Sigmoid colon (tissue), 7 donors: ENCODE results near the gene CSNK1E. TPM values are rescaled to one million over a fixed set of nuclear protein-coding genes. Genes with fewer than 3 reads are reported as not detected.

Experiments
- DNase-seq: peaks from one replicate; pipeline ENCODE4 v3.0.0-alpha.2; 2019
- H3K27ac ChIP-seq, 4 donors: fragments of 200-600 bp; sonication (generic); one replicate each; pipeline ENCODE4 v1.5.1; 2016 to 2019; ENCODE audit warnings: mild to moderate bottlenecking in 1 of 4
- H3K27me3 ChIP-seq, 3 donors: fragments of 200-600 bp; sonication (generic); one replicate each; pipeline ENCODE4 v1.5.1; 2019; ENCODE audit warnings: mild to moderate bottlenecking in 1 of 3
- H3K36me3 ChIP-seq, 4 donors: fragments of 200-600 bp; sonication (generic); one replicate each; pipeline ENCODE4 v1.5.1; 2016 to 2019
- H3K4me1 ChIP-seq, 4 donors: fragments of 200-600 bp; sonication (generic); one replicate each; pipeline ENCODE4 v1.5.1; 2017 to 2019
- H3K4me3 ChIP-seq, 4 donors: fragments of 200-600 bp; sonication (generic); one replicate each; pipeline ENCODE4 v1.5.1; 2017 to 2019; ENCODE audit warnings: mild to moderate bottlenecking in 2 of 4, moderate library complexity in 1 of 4
- H3K9me3 ChIP-seq, 4 donors: fragments of 200-600 bp in 3 of 4; sonication (generic) in 3 of 4; one replicate each; pipeline versions ENCODE4 v1.5.1 to v1.6.1; 2013 to 2019
- EP300 ChIP-seq, 4 donors: sonication (generic); formaldehyde crosslinking; IDR thresholded peaks; one replicate each; pipeline ENCODE4 v1.6.1; 2017; ENCODE audit warnings: antibody characterized with exemption in 4 of 4
- POLR2A ChIP-seq, 2 donors: fragments of 450-650 bp; IDR thresholded peaks; one replicate each; pipeline ENCODE4 v1.6.1; 2016; ENCODE audit warnings: antibody characterized with exemption in 2 of 2, mild to moderate bottlenecking in 2 of 2, moderate library complexity in 2 of 2
- POLR2AphosphoS5 ChIP-seq, 4 donors: sonication (generic); formaldehyde crosslinking; IDR thresholded peaks; one replicate each; pipeline ENCODE4 v1.6.1; 2017; ENCODE audit warnings: antibody characterized with exemption in 4 of 4
- WGBS, 2 donors: extraction: QIAGEN DNeasy Blood & Tissue Kit; methylation state at CpG; one replicate each; pipeline ENCODE4 v1.1.7; 2013; 5-methylcytosine and 5-hydroxymethylcytosine counted together
- intact Hi-C: fragments of 100-400 bp; cut with DNase I; formaldehyde crosslinking; loops from one replicate; pipeline ENCODE4 v1.15.1; 2023
- polyA plus RNA-seq, 3 donors: library from polyadenylated mRNA; stranded (reverse); fragments of 200-250 nt; gene quantifications; one replicate each; pipeline ENCODE4 v1.2.3, GENCODE V29; 2013
- total RNA-seq, 4 donors: library from RNA; depleted of rRNA; stranded (reverse); fragments of >200 nt; gene quantifications; one replicate each; pipeline ENCODE4 v1.1.0, GENCODE V29; 2016
- TF ChIP-seq, protein P1 (sequence below), 4 experiments: fragments of 450-650 bp in 3 of 4; fragments of 200-600 bp in 1 of 4; IDR thresholded peaks; one replicate each; pipeline ENCODE4 v1.5.1; 2016 to 2019; ENCODE audit warnings: antibody characterized with exemption in 4 of 4, mild to moderate bottlenecking in 3 of 4, moderate library complexity in 2 of 4
- donor health status: healthy with polysubstance abuse.
- donor health status: Bipolar disorder and iron deficiency.
- donor health status: healthy.

The CSNK1E gene
- total and polyA plus RNA-seq, 7 donors, result 33.6 to 116 (median 63.7) TPM

GRCh38 chr22:38257181-38257580 is 60.1 kb downstream of the CSNK1E start:
- Histone ChIP-seq H3K27ac (peak overlapping the region; percentile 83 to 93 (median 90)), H3K9me3 (no peaks in the 10 kb centered on the region), H3K4me3 (peak overlapping the region in 3 of 4 donors; percentile 23 to 36 (median 35)), H3K4me1 (peaks cover 0 to 63% (median 53%) of the 10 kb centered on the region in 4 donors), H3K27me3 (no peaks in the 10 kb centered on the region), H3K36me3 (no peaks in the 10 kb centered on the region)
- intact Hi-C loops, result loop anchor here (5.0 kb wide), 1 partner anchor 40 kb away; no protein-coding TSS in a partner anchor
- 27 to 56% methylated on average over 14 of the region's 14 CpGs for WGBS, 2 donors
- peak; percentile 78 for DNase-seq
- TF ChIP-seq EP300 (IDR thresholded peaks at IDR 0.05) (peak in 2 of 4 donors; percentile 19 to 66), POLR2AphosphoS5 (IDR thresholded peaks at IDR 0.05) (peak; percentile 14 to 56 (median 46)), POLR2A (IDR thresholded peaks at IDR 0.05) (no peak)
- TF ChIP-seq, protein P1, sequence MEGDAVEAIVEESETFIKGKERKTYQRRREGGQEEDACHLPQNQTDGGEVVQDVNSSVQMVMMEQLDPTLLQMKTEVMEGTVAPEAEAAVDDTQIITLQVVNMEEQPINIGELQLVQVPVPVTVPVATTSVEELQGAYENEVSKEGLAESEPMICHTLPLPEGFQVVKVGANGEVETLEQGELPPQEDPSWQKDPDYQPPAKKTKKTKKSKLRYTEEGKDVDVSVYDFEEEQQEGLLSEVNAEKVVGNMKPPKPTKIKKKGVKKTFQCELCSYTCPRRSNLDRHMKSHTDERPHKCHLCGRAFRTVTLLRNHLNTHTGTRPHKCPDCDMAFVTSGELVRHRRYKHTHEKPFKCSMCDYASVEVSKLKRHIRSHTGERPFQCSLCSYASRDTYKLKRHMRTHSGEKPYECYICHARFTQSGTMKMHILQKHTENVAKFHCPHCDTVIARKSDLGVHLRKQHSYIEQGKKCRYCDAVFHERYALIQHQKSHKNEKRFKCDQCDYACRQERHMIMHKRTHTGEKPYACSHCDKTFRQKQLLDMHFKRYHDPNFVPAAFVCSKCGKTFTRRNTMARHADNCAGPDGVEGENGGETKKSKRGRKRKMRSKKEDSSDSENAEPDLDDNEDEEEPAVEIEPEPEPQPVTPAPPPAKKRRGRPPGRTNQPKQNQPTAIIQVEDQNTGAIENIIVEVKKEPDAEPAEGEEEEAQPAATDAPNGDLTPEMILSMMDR (IDR thresholded peaks at IDR 0.05), result no peak

DNA sequence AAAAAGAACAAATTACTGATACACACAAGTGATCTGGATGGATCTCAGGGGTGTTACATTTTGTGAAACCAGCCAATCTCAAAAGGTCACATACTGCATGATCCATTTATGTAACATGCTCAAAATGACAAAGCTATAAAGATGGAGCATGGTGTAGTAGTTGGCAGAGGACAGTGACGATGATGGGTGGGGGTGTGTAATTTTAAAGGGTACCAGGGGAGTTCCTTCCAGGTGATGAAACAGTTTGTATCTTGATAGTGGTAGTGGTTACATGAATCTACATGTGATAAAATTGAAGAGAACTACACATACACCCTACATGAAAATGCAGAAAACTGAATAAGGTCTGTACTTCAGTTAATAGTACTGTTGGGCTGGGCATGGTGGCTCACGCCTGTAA is 61.5 kb downstream of the CSNK1E start:
- Histone ChIP-seq H3K4me3 (no peak overlapping the region), H3K27ac (peak overlapping the region in 3 of 4 donors; percentile 89 to 93 (median 92)), H3K9me3 (no peaks in the 10 kb centered on the region), H3K36me3 (no peaks in the 10 kb centered on the region), H3K4me1 (peaks cover 0 to 63% (median 48%) of the 10 kb centered on the region in 4 donors), H3K27me3 (no peaks in the 10 kb centered on the region)
- no peak for DNase-seq
- no peak for TF ChIP-seq EP300 (IDR thresholded peaks at IDR 0.05)
- TF ChIP-seq, protein P1 (IDR thresholded peaks at IDR 0.05), result no peak
- no peak for TF ChIP-seq POLR2AphosphoS5 (IDR thresholded peaks at IDR 0.05)
- no peak for TF ChIP-seq POLR2A (IDR thresholded peaks at IDR 0.05)
- WGBS, 2 donors, result 95% methylated on average over 2 of the region's 2 CpGs
- intact Hi-C loops, result loop anchor here (5.0 kb wide), 1 partner anchor 38 kb away; no protein-coding TSS in a partner anchor

DNA sequence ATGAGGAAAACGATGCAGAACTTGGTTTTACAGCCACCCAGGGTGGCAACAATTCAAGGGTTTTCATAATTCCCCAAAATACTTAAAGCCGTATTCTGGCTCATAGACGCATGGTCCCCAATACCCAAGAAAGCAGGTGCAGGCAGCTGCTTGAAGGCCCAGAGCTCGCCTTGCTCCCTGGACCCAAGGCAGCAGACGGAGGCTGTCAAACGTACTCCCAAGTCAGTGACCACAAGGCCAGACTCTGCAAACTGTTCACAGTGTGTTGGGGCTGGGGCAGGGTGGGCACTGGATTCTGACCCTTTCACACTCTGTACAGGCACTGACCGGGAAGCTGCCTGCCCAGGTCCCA is 65.9 kb downstream of the CSNK1E start:
- peaks cover 0 to 49% (median 30%) of the 10 kb centered on the region in 4 donors for H3K4me1 ChIP-seq
- no peak overlapping the region for H3K27ac ChIP-seq
- DNase-seq, result no peak
- H3K36me3 ChIP-seq, result peaks cover 1 to 14% (median 11%) of the 10 kb centered on the region in 4 donors
- WGBS, 2 donors, result 82 to 86% methylated on average over 7 of the region's 7 CpGs
- no peaks in the 10 kb centered on the region for H3K9me3 ChIP-seq
- H3K27me3 ChIP-seq, result no peaks in the 10 kb centered on the region
- TF ChIP-seq POLR2A (IDR thresholded peaks at IDR 0.05), result no peak
- TF ChIP-seq POLR2AphosphoS5 (IDR thresholded peaks at IDR 0.05), result no peak
- TF ChIP-seq EP300 (IDR thresholded peaks at IDR 0.05), result no peak
- TF ChIP-seq, protein P1 (IDR thresholded peaks at IDR 0.05), result no peak
- no peak overlapping the region for H3K4me3 ChIP-seq
- intact Hi-C loops, result no loop called here

- Histone ChIP-seq H3K4me3 (no peak overlapping the region), H3K27me3 (no peaks in the 10 kb centered on the region), H3K9me3 (no peaks in the 10 kb centered on the region), H3K27ac (peak overlapping the region in 1 of 4 donors; percentile 19), H3K4me1 (peaks cover 0 to 54% (median 32%) of the 10 kb centered on the region in 4 donors), H3K36me3 (peaks cover 6 to 19% (median 16%) of the 10 kb centered on the region in 4 donors)
- no peak for DNase-seq
- WGBS, 2 donors, result 81 to 86% methylated on average over 13 of the region's 13 CpGs
- TF ChIP-seq, protein P1 (IDR thresholded peaks at IDR 0.05), result no peak
- intact Hi-C loops, result no loop called here
Observed at GRCh38 chr22:38250643-38251340, 66.4 kb downstream of the CSNK1E start.
